Left hindlimb (tissue), 1 donor: ENCODE results near the gene C1QL4.
"Not testable (repeated sequence)": the region's sequence is repeated elsewhere in the genome, so short reads cannot be mapped to it uniquely, and the experiment has no call there.

Experiments used
- DNase-seq: peaks from one replicate; pipeline ENCODE4 v3.0.0-alpha.2; 2018

The C1QL4 gene

GRCh38 chr12:49336645-49337584 lies at the start of gene C1QL4:
Gene C1QL4, minus strand, starts transcription at chr12:49337188. Its CDS starts 711 bp downstream, at chr12:49336477.
- peak; percentile 89 for DNase-seq

- DNase-seq: not testable (repeated sequence)
Measured at GRCh38 chr12:49380184-49380583, 43.2 kb upstream of the C1QL4 start.

GRCh38 chr12:49377386-49377785 lies 40.4 kb upstream of the C1QL4 start:
- DNase-seq: no peak

GRCh38 chr12:49375406-49375805 lies 38.4 kb upstream of the C1QL4 start:
- no peak for DNase-seq

GRCh38 chr12:49370539-49370938 lies 33.6 kb upstream of the C1QL4 start:
- DNase-seq: no peak

- peak; percentile 36 for DNase-seq
Measured at GRCh38 chr12:49369411-49370145, 32.6 kb upstream of the C1QL4 start.

GRCh38 chr12:49368240-49368600 lies 31.2 kb upstream of the C1QL4 start:
- DNase-seq: no peak

GRCh38 chr12:49367381-49368239 lies 30.6 kb upstream of the C1QL4 start, which contains the start of gene SPATS2:
Gene SPATS2, plus strand, starts transcription at chr12:49367462. Its CDS starts 93,551 bp downstream, at chr12:49461013.
- no peak for DNase-seq

GRCh38 chr12:49366652-49367380 lies 29.8 kb upstream of the C1QL4 start:
- peak; percentile 99 for DNase-seq

- DNase-seq: no peak
Measured at GRCh38 chr12:49366096-49366651, 29.2 kb upstream of the C1QL4 start.

- no peak for DNase-seq
Measured at GRCh38 chr12:49365542-49365941, 28.6 kb upstream of the C1QL4 start.

- DNase-seq: no peak
Measured at GRCh38 chr12:49364989-49365388, 28.0 kb upstream of the C1QL4 start.

- no peak for DNase-seq
Measured at GRCh38 chr12:49362077-49362476, 25.1 kb upstream of the C1QL4 start.

GRCh38 chr12:49359671-49360070 lies 22.7 kb upstream of the C1QL4 start:
- DNase-seq: no peak

GRCh38 chr12:49358483-49359141 lies 21.6 kb upstream of the C1QL4 start:
- peak; percentile 51 for DNase-seq

GRCh38 chr12:49357103-49357678 lies 20.2 kb upstream of the C1QL4 start:
- DNase-seq: no peak

GRCh38 chr12:49355913-49356312 lies 18.9 kb upstream of the C1QL4 start:
- DNase-seq: no peak

- DNase-seq: no peak
Measured at GRCh38 chr12:49352351-49352750, 15.4 kb upstream of the C1QL4 start.

GRCh38 chr12:49349266-49349665 lies 12.3 kb upstream of the C1QL4 start:
- DNase-seq: no peak

- DNase-seq: no peak
Measured at GRCh38 chr12:49348781-49349180, 11.8 kb upstream of the C1QL4 start.
